ENCODE measurements around the gene ARHGAP4.

Gene ARHGAP4

DNA sequence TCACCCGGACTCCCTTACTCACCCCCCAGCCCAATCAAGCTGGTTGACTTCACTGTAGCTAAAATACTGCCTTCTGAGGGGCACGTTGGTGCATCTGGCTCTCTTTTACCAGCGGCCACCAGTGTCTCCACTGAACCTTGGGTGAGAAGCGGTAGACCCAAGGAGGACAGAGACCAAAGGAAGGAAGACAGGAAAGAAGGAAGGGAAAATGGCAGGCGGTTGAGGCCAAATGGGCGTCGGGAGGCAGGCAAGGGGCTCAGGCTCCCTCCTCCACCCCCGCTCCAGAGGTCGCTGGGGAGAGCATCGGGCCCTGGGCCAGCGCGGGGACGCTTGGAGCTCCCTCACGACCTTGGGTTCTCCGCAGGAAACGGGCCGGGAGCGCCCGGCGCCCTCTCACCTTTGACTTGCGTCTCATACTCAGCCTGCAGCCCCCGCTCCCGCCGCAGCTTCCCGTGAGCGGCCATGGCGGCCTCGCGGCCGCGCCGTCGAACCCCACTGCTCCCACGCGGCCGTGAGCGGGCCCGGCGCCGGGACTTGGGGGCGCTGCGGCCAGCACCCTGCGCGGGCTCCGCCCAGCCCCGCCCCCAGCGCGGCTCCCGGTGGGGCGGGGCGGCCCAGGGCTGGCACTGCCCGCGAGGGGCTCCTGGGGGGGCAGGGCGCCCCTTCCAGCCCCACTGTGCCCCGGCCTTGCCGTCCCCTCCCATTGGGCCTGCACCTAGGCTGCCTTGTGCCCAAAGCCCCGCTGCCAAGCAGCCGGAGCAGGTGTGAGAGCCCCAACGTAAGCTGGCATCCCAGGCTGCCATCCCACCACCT, at the start of gene ARHGAP4:
TSS of gene ARHGAP4 (minus strand) at position 526 of the 813 bp plus-strand sequence. CDS start at position 464, 62 bp downstream.
- DNase-seq, result no peak

DNA sequence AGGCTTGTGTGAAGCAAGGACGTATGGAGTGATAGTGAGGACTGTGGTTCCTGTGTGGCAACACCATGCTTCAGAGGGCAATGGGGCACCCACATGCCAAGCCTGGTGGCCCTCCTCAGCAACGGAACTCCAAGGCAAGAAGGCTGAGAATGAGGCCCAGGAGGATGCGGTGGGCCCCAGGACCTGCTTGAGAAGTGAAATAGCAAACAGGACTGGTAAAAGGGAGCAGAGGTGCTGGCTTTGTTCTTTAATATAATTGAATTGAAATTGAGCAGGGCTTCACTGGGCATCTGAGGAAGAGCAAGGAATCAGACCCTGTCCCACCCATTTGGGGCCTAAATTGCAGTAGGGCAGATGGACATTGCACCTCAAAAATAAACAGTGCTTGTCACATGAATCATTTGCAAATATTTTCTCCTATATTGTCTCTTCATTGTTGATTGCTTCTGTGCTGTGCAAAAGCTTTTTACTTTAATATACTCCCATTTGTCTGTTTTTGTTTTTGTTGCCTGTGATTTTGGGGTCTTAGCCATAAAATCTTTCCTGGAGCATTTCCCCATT, 48.7 kb upstream of the ARHGAP4 start:
- DNase-seq, result no peak

DNA sequence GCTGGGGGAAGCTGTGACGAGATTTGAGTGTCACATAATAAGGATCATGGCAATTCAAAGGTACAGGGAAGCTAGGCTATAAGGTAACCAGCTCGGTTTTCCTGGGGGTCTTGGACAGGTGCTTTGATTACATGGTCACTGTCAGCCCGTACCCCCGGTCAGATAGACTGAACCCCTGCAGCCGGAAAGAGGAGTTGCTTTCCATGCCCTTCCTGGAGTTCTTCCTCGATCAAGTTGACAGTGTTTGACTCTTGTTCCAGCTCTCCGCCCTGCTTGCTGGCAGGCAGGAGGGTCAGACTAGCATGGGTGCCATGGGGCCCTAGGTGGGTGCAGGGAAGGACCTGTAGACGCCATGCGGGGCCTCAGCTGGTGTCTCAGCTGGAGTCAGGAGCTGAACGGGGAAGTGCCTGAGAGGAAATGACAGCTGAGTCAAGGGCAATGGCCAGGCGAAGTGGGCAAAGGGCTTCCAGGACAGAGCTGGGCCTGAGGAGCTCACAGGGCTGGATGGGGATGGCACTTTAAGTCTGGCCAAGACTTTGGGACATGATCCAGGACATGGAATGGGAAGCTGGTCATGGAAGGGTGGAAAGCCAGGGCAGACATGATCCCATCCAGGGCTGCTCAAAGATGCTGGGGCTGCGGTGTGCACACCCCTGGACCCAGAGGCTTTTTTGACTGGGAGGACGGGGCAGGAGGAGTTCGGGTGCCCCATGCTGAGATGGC, 48.1 kb upstream of the ARHGAP4 start:
- no peak for DNase-seq

DNA sequence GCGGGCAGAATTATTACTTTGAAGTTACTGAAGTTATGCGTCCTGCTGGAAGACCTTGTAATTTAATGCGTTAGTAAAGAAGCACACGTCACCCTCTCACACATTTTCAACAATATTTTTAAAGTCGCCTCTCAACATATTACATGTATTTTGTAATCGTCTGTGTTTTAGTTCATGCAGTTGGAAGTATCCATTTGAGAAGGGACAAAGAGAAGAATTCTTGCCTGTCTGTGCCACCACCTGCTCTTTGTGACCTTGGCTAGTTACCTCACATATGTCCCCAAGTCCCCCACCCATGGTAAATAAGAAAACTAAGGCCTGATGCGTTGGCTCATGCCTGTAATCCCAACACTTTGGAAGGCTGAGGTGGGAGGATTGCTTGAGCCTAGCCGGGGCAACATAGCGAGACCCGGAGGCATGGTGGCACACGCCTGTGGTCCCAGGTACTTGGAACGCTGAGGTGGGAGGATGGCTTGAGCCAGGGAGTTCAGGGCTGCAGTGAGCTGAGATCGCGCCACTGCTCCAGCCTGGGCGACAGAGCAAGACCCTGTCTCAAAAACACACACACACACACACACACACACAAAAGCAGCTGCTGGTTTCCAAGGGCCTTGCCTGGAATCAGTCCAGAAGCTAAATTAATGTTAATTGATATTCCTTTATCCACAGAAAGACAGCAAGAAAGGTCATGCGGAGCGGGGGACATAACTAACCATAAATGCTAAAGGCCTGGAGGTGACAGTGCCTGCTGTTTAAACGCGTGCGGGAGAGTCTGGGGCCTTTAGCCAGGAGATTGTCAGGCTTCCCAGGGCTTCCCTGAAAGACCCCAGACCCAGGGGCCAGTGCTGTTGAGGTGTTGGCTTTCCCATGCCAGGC, 47.3 kb upstream of the ARHGAP4 start:
- peak; percentile 26 for DNase-seq

- DNase-seq, result peak; percentile 93
Measured at GRCh38 chrX:153972368-153973126, 46.5 kb upstream of the ARHGAP4 start, which contains the start of gene TMEM187. TSS of gene TMEM187 (plus strand) at chrX:153972754. CDS start at chrX:153982063, 9,309 bp downstream.

DNA sequence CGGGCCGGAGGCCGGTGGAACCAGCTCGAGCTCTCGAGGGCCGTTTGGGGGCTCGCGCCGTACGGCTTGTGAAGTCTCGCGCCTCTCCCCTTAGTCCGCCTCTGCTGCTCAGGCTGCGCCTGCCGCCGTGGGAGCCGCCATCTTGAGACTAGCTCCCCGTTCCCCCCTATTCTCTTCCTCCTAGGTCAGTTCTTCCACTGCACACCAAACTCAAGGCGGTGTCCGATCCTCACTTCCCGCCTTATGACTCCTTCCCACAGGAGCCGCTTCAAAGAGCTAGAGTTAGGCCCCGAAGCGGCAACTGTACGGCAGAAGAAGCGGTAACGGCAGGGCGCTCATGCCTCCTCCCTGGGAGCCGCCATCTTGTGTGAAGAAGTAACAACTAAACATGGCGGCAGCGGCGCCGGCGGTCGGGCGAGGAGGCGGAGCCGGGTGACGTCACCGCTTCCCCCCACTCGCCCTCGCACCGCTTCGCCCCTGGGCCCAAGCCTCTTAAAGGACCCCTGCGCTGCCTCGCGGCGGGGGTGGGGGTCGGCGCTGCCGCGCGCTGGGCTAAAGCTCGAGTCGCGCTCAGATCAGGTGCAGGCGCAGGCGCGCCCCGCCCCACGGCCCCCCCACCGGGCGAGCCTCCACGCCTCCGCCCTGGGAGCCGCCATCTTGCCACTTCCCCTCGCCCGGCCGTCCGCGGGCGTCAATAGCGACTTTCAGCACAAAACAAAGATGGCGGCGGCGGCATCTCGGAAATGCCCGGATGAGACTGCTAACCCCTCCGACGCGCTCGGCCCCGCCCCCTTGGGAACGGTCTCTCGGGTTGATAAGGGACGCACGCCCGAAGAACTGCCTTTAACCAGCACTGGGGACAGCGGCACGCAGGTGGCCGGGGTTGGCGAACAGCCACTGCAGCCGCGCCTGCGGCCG, 45.6 kb upstream of the ARHGAP4 start, which contains the start of gene HCFC1:
TSS of gene HCFC1 (minus strand) at position 369 of the 918 bp plus-strand sequence. CDS start 978 bp downstream, outside the sequence.
- DNase-seq, result peak; percentile 96

DNA sequence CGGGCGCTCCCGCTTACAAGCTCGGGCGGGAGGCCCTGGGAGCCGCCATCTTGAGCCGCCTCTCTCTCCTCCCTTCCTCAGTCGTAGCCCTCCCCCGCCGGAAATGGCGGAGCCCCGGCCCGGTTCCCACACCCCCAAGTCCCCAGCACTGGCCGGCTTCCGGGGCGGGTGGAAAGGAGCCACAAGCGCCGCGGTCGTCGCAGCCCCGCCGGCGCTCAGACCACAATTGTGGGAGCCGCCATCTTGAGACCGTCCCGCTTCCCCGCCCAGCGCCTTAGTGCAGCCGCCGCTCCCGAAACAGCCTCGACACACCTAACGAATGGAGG, 45.0 kb upstream of the ARHGAP4 start:
- DNase-seq, result peak; percentile 89

DNA sequence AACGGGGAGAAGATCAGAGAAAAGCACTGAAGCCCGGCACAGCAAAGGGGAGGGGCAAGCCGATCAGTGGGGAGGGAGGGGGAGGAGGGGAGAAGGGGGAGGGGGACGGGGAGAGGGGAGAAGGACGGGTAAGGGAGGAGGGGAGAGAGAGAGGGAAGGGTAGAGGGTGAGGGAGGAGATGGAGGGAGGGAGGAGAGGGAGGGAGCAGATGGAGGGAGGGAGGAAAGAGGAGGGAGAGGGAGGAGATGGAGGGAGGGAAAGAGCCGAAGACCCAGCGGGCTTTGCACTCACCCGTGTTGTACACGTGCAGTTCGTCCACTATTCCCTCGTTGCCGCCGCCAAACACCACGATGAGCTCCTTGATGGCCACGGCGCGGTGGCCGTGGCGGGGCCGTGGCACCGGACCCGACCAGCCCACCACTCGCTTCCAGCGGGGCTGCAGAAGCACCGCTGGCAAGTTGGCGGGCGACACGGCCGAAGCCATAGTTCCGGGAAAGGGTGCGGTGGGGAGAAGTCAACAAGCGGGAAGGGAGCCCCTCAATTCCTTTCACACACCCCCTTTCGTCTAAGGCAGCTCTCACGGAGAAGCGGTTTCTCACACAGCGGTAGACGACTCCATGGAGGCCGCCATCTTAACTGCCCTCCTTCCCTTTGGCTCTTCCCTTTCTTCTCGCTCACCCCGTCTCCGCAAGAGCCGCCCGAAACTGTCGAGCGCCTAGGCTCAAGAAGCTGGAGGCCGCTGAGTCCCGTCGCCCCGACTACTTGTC, 44.5 kb upstream of the ARHGAP4 start:
- DNase-seq, result peak; percentile 89

- DNase-seq, result no peak
Measured at GRCh38 chrX:153969904-153970356, 43.9 kb upstream of the ARHGAP4 start.

DNA sequence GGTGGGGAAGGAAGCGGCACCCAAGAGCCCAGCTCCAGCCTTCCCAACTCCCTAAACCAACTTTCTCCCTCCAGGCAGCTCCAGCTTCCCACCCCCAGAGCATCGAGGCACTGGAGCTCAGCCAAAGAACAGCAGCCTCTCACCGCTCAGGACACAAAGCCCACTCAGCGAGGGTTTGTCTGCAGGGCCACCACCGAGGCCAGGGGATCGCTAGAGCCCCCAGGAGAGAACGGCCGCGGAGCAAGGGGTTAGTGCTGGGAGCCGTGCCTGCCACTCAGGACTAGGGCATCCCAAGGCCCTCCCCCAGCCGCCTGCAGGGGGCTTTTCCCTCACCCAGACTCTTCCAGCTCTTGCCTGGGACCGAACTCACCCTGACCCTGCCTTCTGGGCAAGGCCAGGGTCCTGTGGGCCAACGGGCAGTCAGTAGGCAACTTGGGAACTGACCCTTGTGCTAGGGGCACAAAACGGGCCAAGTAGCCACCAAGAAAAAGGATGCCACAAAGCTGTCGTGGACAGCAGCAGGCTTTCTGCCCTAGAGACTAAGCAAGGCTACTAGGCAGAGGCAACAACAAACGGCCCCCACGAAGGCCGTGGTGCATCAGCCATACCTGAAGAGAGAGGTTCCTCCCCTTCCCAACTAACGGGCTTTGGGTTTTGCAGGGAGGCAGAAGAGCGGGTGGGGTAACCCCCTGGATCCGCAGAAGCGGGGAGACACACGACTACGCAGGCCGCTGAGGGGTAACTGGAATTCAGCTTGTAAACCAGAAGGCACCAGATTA, 43.2 kb upstream of the ARHGAP4 start:
- peak; percentile 19 for DNase-seq

DNA sequence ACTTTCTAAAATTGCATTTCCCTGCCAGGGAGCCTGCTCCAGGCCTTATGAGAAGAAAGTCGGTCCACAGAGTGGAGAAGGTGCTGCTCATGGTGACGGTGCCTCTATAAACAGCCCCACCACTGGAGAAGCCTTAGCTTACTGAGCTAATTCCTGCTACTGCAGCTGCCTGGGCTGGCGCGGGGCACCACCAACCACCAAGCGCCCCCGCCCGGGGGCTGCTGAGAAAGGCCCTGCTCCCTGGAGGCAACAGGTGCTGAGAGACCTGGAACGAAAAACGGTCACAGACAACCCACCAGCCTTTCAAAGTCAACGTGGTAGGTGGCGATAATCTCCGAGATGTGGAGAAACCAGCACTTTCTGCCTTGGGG, 42.7 kb upstream of the ARHGAP4 start:
- DNase-seq, result peak; percentile 22

- DNase-seq, result peak; percentile 32
Measured at GRCh38 chrX:153968255-153968654, 42.2 kb upstream of the ARHGAP4 start.

GRCh38 chrX:153967536-153968224, 41.6 kb upstream of the ARHGAP4 start:
- DNase-seq, result no peak

DNA sequence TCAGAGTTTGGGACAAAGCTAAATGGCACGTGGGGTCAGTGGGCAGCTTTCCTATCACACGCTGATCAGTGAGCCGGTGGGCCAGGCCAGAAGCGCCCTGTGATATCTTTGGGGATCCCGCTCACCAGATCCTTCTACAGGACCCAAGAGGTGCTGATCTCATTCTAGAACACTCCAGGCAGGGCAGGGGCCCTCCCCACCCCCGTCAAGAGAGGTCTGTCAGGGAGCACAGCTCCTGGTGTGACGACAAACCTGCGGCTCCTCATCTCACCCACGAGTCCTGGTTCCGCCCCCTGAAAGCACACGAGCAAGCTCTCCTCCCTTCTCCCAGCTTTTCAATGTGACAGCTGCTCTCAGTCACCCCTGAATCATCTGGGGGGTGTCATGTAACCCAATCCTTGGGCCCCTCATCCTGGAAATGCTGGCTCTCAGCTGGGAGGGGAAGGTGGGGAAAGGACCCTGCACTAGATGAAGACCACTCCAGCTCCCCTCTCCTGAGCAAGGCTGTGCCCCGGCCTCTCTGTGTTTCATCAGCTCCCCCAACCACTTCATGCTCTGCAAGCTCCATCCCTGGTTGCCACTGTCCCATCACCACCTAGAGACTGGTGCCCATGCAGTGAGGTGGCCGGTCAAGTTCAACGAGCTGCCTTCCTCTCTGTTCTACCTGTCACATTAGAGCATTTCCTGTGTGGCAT, 40.9 kb upstream of the ARHGAP4 start:
- DNase-seq, result no peak

GRCh38 chrX:153966283-153966688, 40.2 kb upstream of the ARHGAP4 start:
- DNase-seq, result no peak

DNA sequence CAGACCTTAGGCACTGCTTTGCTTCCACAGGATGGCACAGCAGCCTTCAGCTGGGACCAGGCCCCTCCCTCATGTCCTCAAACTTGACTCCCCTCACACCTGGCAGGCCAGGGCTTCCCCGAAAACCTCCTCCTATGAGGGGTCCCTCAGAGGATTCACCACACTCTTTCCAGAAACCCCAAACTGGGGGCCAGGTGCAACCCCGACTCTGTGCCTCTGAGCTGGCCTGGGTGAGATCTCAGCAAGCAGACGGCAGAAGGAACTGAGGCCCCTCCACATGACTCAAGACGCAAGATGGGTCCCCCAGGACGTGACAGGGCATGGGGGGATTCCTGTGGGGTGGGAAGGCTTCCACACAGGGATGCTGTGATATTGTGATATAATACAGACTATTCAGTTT, 39.3 kb upstream of the ARHGAP4 start:
- DNase-seq, result no peak

- no peak for DNase-seq
Measured at GRCh38 chrX:153964105-153964504, 38.0 kb upstream of the ARHGAP4 start.

GRCh38 chrX:153963546-153963945, 37.5 kb upstream of the ARHGAP4 start:
- DNase-seq, result no peak
